ENCODE measurements around the gene AGRP.

DNA sequence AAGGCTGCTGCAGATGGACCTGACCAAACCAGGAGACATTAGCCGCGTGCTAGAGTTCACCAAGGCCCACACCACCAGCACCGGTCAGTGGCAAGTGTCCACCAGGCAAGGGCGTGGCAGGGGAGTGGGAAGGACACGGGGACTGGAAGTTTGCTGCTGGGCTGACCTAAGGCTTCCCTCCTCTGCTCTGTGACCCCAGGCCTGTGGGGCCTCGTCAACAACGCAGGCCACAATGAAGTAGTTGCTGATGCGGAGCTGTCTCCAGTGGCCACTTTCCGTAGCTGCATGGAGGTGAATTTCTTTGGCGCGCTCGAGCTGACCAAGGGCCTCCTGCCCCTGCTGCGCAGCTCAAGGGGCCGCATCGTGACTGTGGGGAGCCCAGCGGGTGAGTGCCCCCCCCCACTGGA lies 47.6 kb downstream of the AGRP start:
- TF ChIP-seq GATA2 (IDR thresholded peaks at IDR 0.05; ENCODE audit: low read depth, low read length) = no peak
- no peak for TF ChIP-seq GATA3 (IDR thresholded peaks at IDR 0.05; ENCODE audit: low read depth, low read length)

Data from SH-SY5Y (cell line).